ENCODE data around the gene TIMM50.
A peak's percentile ranks its signal among the peaks of the same experiment; 100 is the strongest.
"Not testable (repeated sequence)": the region's sequence is repeated elsewhere in the genome, so short reads cannot be mapped to it uniquely, and the experiment has no call there.

Gene TIMM50

DNA sequence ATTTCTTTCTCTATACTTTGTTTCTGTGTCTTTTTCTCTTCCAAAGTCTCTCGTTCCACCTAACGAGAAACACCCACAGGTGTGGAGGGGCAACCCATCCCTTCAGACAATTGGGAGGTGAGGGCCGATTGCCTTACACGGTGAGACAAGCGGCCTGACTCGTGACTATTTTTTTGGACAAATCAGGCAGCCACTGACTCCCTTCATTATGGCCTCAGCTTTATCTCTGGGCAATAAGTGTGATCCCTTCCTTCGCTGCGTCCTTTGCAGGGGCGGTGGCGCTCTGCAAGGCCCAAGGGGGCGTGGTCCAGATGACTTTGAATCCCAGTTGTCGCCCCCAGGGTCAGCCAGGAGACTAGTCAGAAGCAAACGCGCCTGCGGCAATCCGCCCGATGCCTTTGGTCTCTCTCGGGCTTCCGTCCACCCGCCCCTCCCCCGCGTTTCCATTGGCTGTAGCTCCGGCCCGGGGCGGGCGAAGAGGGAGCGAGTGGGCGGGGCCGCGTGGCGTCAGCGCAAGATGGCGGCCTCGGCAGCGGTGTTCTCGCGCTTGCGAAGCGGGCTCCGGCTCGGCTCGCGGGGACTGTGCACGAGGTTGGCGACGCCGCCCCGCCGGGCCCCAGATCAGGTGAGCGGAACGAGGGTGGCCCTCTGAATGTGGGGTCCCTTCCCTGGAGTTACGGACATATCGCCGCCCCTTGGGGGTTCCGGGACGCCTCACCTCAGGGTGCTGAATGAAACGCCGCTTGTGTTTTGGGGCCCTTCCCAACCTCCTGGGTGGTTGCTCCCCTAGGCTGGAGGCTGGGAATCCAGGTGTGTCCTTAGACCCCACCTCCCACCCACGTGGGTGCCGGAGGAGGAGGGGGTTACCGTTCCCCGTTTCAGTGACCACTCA is at the start of gene TIMM50:
TSS of gene TIMM50 (plus strand) at position 502 of the 892 bp plus-strand sequence. CDS start at position 518, 16 bp downstream.
- DNase-seq (ENCODE audit: low spot score), result peak; percentile 95

- DNase-seq (ENCODE audit: low spot score), result no peak
Measured at GRCh38 chr19:39432677-39433025, 48.0 kb upstream of the TIMM50 start.

- DNase-seq (ENCODE audit: low spot score), result no peak
Measured at GRCh38 chr19:39433480-39434079, 47.1 kb upstream of the TIMM50 start.

DNA sequence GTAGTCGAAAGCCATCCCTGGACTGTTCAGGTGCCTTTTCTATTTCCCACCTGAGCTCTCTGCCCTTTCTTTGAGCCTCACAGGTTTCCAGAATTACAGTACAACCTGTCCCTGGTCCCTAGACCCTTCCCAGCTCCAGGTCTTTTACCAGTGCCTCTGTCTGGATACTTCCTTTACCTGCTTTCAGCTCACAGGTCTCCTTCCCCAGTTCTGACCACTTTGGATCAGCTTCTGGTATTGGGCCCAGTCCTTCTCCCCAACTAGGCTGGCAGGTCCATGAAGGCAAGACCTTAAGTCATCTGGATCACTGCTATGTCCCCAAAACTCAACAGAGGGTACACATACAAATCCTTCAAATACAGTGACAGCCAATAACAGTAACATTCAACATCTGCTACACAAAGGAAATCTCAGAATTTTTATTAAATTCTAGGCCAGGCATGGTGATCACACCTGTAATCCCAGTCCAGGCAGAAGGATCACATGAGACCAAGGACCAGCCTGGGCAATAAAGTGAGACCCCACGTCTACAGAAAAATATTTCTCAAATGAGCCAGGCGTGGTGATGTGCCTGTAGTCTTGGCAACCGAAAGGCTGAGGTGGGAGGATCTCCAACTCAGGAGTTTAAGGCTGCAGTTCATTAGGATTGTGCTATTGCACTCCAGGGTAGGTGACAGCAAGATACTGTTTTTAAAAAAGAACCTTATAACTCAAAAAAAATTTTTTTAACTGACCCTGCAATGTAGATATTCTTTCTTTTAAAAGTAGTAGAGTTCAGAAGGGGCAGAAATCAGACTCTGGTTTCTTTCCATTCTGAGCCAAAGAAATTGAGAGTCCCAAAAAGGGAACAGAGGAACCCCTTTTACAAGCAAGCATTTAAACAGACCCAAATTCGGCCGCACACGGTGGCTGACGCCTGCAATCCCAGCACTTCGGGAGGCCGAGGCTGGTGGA is 46.2 kb upstream of the TIMM50 start:
- DNase-seq (ENCODE audit: low spot score), result no peak

DNA sequence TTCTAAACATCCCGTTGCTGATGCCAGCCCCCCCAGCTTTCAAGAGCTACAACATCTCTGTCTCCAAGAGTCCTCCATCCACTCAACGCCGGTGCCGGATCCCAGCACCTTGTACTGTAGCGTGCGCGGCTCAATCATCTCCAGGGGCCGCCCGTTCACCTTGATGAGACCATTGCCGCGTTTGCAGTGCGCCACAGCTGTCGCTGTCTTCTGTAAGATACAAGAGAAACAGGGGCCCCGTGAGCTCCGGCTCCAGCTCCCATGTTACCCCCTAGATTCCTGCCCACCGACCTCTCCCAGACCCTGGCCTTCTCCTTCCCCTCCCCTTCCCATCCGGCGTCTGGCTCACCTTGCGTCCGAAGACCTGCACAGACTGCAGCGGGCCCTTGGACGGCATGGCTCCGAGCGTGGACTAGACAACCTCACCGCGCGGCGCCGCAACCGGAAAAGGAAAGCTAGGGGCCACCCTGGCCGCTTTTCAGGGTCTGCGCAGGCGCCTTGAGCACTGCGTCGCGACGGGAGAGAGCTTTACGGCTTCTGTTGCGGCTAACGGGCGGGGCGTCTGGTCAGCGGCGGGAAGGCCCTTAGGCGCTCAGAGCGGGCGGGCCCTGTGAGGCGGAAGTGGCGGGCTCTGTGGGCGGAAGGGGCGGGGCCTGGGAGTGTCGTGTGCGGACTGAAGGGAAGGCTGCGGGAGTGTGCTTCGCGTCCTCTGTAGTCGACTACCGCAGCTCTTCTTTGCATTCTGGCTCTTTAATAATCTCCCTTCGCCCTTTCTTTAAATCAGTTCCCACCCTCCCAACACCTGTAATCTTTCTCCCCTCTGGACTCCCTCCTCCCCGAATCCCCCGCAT is 44.9 kb upstream of the TIMM50 start, which contains the start of gene RPS16:
TSS of gene RPS16 (minus strand) at position 451 of the 851 bp plus-strand sequence. CDS start at position 397, 54 bp downstream.
- peak; percentile 99 for DNase-seq (ENCODE audit: low spot score)

GRCh38 chr19:39436350-39436716 is 44.3 kb upstream of the TIMM50 start:
- DNase-seq (ENCODE audit: low spot score), result no peak

DNA sequence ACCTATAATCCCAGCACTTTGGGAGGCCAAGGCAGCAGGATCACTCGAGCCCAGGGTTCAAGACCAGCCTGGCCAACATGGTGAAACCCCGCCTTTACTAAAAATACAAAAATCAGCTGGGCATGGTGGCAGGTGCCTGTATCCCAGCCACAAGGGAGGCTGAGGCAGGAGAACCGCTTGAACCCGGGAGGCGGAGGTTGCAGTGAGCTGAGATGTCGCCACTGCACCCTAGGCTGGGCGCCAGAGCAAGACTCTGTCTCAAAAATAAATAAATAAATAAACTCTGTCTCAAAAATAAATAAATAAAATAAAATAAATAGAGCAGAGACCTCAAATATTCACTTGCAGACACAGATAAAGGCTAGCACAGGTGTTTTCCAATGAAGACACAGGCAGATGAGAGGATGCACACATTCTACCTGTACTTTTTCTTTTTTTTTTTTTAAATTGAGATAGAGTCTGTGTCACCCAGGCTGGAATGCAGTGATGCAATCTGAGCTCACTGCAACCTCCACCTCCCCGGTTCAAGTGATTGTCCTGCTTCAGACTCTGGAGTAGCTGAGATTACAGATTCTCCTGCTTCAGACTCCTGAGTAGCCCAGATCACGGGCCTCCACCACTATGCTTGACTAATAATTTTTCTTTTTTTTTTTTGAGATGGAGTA is 42.2 kb upstream of the TIMM50 start:
- no peak for DNase-seq (ENCODE audit: low spot score)

- DNase-seq (ENCODE audit: low spot score), result no peak
Measured at GRCh38 chr19:39444598-39445195, 35.9 kb upstream of the TIMM50 start.

DNA sequence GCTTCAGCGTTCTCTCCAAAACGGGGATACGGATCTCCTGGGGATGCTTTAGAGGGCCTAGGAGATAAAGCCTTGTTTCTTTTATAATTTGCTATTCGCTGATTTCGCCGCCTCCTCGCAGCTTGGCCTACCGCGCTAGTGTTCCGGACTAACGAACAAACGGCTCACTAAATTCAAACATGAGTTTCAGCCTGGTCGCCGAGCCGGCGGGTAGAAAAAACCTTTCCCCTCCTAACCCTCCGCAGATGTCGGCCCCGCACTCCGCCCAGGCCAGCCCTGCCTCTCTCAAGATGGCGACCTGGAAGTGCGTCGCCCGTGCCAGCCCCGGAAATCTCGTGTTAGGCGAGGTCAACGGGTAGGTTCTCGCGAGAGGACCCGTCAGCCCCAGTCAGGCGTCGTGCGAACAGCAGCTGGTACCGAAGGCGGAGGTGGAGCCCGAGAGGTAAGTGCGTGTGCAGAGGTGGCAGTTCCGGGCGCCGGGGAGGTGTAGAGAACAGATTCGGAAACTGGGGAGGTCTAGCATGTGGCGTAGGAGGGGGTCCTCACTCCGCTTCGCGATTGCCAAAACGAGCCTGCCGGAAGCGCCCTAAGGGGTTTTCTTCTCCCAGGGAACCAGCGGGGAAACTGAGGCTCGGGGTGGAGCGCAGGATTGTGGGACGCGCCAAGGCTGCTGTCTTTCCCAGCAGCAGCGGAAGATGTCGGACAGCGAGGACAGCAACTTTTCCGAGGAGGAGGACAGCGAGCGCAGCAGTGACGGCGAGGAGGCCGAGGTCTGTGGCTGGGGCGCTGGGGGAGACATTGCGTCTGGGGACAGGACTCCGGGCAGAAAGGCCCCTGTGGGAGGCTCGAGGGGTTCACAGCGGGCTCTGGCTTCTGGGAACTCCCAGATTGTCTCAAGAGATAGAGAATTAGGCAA is 35.2 kb upstream of the TIMM50 start, which contains the start of gene SUPT5H:
TSS of gene SUPT5H (plus strand) at position 387 of the 916 bp plus-strand sequence. CDS start at position 696, 309 bp downstream.
- peak; percentile 98 for DNase-seq (ENCODE audit: low spot score)

- no peak for DNase-seq (ENCODE audit: low spot score)
Measured at GRCh38 chr19:39446365-39447084, 34.1 kb upstream of the TIMM50 start.

- no peak for DNase-seq (ENCODE audit: low spot score)
Measured at GRCh38 chr19:39448271-39448670, 32.4 kb upstream of the TIMM50 start.

DNA sequence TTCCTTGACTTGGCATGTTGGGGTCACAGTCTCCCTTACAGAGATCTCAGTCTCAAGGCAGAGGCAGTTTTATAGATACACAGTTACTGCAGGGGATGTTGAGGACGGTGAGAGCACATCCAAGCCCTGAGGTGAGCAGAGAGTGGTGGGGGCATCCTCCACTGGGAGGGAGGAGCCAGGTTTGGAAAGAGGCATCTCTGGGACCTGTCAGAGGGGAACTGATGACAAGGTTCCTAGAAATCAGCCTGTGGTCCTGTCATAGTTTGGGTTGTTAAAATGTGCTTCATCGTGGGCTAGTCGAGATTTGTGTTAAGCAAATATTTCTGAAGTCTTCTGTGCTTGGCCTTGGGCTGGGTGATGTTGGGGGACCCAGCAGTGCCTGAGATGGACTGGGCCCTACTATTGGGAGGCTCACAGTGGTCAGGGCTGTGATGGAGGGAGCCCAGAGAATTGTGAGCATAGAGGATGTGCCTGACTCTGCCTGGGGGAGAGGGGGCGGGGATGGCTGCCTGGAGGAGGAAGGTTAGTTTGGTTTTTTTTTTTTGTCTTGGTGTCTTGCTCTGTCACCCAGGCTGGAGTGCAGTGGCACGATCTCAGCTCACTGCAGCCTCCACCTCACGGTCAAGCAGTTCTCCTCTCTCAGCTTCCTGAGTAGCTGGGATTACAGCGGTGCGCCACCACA is 31.4 kb upstream of the TIMM50 start:
- DNase-seq (ENCODE audit: low spot score), result no peak

GRCh38 chr19:39451257-39451656 is 29.4 kb upstream of the TIMM50 start:
- DNase-seq (ENCODE audit: low spot score), result not testable (repeated sequence)

GRCh38 chr19:39463403-39463802 is 17.2 kb upstream of the TIMM50 start:
- DNase-seq (ENCODE audit: low spot score), result no peak

DNA sequence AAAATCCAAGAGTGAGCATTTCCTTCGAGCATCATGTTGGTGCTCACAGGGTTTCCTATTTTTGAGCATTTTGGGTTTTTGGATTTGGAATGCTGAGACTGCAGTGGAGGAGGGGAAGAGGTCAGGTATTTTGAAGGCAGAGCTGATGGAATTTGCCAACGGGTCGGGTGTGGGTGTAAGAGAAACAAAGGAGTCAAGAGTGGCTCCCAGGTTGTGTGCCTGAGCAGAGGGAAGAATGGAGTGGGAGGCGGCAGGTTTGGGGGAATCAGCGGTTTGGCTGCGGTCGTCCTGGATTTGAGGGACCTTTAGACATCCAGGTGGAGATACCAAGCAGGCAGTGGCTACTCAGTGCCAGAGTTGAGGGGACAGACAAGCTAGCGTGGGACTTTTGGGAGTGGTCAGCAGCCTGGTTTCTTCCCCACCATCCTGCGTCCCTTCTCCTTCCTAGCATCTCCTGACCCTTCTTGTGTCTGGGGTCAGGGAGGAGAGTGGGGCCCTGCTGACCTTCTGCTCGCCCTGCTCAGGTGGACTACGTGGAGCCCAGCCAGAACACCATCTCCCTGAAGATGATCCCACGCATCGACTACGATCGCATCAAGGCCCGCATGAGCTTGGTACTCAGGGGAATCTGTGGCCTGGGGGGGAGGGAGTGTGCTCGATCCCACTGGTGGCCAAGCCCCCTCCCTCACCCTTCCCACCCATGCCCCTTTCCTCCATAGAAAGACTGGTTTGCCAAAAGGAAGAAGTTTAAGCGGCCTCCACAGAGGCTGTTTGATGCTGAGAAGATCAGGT is 14.5 kb upstream of the TIMM50 start:
- DNase-seq (ENCODE audit: low spot score), result no peak

DNA sequence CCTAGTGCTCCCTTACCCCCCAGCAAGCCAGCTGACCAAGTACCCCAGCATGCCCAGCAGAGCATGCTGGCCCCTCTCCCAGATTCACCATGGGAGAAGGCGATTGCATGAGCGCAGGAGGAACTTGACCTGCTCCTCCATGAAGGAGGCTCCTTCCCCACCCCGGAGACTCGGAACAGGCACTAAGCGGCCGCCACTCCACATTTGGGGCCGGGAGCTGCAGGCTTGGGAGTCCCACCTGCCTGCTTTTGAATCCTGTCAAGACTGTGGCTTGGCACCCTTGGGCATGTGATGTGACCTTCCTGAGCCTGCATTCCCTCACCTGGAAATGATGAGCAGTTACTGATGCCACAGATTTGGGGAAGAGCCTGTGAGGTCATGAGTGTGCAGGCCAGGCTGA is 12.7 kb upstream of the TIMM50 start:
- no peak for DNase-seq (ENCODE audit: low spot score)

- no peak for DNase-seq (ENCODE audit: low spot score)
Measured at GRCh38 chr19:39469036-39469435, 11.6 kb upstream of the TIMM50 start.

Data from Ammon's horn (tissue), 1 donor.